Lung (tissue), 12 donors: ENCODE data around the gene MARK3. TPM values are rescaled to one million over a fixed set of nuclear protein-coding genes. Genes with fewer than 3 reads are reported as not detected.

Experiments used
- ATAC-seq: fragments of 200-7000 bp; cut with Tn5 transposase; one replicate; pipeline ENCODE4 v1.9.1; 2020; ENCODE audit warnings: moderate number of reproducible peaks; ENCODE audit not compliant: insufficient read depth, low FRiP score
- DNase-seq, 3 donors: peaks; one replicate each; pipeline ENCODE4 v3.0.0-alpha.2; 2013 to 2017
- H3K27ac ChIP-seq, 2 donors: one replicate each; pipeline ENCODE4 v1.5.1; 2013; ENCODE audit warnings: mild to moderate bottlenecking in 2 of 2, moderate library complexity in 2 of 2, control low read depth in 1 of 2, inconsistent platforms in 1 of 2, low read depth in 1 of 2, low read length in 1 of 2
- H3K27me3 ChIP-seq, 3 donors: one replicate each; pipeline ENCODE4 v1.5.1; 2013; ENCODE audit warnings: low read length in 2 of 3; ENCODE audit not compliant: control insufficient read depth in 3 of 3, insufficient read depth in 3 of 3
- H3K36me3 ChIP-seq, 4 donors: one replicate each; pipeline ENCODE4 v1.5.1; 2013; ENCODE audit warnings: low read length in 4 of 4, mild to moderate bottlenecking in 1 of 4, moderate library complexity in 1 of 4; ENCODE audit not compliant: control insufficient read depth in 4 of 4, insufficient read depth in 4 of 4
- H3K4me1 ChIP-seq, 5 donors: one replicate each; pipeline ENCODE4 v1.5.1; 2013; ENCODE audit warnings: low read length in 5 of 5, mild to moderate bottlenecking in 2 of 5, moderate library complexity in 1 of 5; ENCODE audit not compliant: control insufficient read depth in 5 of 5, insufficient read depth in 5 of 5
- H3K4me3 ChIP-seq: one replicate; pipeline ENCODE4 v1.5.1; 2013; ENCODE audit warnings: mild to moderate bottlenecking, control low read depth, moderate library complexity
- H3K9ac ChIP-seq, 2 donors: one replicate each; pipeline ENCODE4 v1.5.1; 2013; ENCODE audit warnings: low read length in 2 of 2, control low read depth in 1 of 2; ENCODE audit not compliant: insufficient read depth in 1 of 2
- H3K9me3 ChIP-seq, 4 donors: one replicate each; pipeline ENCODE4 v1.5.1; 2013; ENCODE audit warnings: low read length in 3 of 4, mild to moderate bottlenecking in 1 of 4, moderate library complexity in 1 of 4; ENCODE audit not compliant: control insufficient read depth in 4 of 4, insufficient read depth in 3 of 4
- WGBS, 2 donors: extraction: QIAGEN DNeasy Blood & Tissue Kit; methylation state at CpG; one replicate each; pipeline ENCODE4 v1.1.7; 2013; 5-methylcytosine and 5-hydroxymethylcytosine counted together
- polyA plus RNA-seq, 2 donors: library from polyadenylated mRNA; stranded (reverse); fragments of 200-250 nt; gene quantifications; one replicate each; pipeline ENCODE4 v1.2.1, GENCODE V29; 2013
- total RNA-seq, 2 donors: library from RNA; depleted of rRNA in 1 of 2; stranded (reverse); fragments of >200 nt in 1 of 2; gene quantifications; one replicate each; pipeline ENCODE4 v1.2.1, GENCODE V29; 2014 to 2021
- TF ChIP-seq, protein P1 (sequence below): IDR thresholded peaks from 2 replicates; pipeline ENCODE4 v1.5.1; 2012; ENCODE audit warnings: mild to moderate bottlenecking; ENCODE audit errors: control extremely low read depth, extremely low read depth
- donor health status: control.
- donor health status: control.
- donor health status: Bipolar disorder and iron deficiency.
- donor health status: healthy.
- donor health status: DM: yes; HTN: yes; CAD: no.

MARK3 gene
- total and polyA plus RNA-seq, 4 donors: 56.2 to 177 (median 101) TPM

DNA sequence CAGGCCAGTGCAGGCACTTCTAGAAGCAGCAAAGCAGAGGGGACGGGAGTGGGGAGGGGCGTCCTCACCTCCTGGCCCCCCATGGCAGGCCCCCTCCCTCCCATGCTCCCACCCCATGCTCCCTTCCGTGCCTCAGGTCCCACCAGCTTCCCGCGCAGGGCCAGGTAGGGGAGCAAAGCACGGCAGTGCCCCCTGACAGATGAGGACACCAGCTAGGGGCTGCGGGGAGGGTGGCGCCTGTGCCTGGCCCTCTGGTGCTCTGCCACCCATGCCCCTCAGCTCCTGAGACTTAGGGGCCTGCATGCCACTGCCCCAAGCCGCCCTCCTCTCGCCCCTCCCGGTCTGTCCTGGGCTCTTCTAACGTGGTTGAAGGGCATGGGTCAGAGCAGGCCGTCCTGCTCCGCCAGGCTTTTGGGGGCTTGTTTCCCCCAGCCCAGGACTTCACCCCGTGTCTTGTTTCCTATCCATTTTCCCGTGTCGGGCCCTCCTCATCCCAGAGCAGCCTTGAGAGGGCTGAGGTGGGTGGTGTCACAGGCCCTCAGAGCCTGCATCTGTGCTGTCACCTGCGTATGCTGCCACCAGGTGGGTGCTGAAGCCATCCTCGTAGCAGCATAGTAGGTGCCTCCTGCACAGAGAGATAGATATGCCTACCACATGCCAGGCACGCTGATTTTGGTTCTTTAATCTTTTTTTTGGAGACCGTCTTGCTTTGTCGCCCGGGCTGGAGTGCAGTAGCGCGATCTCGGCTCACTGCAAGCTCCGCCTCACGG is 154.0 kb downstream of the MARK3 start:
- Histone ChIP-seq H3K36me3 (peaks cover 0 to 18% (median 0%) of the 10 kb centered on the region in 4 donors), H3K27me3 (no peaks in the 10 kb centered on the region), H3K9me3 (no peaks in the 10 kb centered on the region), H3K9ac (no peak overlapping the region), H3K4me3 (no peak overlapping the region), H3K4me1 (peaks cover 4 to 44% (median 34%) of the 10 kb centered on the region in 5 donors), H3K27ac (peak overlapping the region in 1 of 2 donors; percentile 78)
- no peak for ATAC-seq
- TF ChIP-seq, protein P1, sequence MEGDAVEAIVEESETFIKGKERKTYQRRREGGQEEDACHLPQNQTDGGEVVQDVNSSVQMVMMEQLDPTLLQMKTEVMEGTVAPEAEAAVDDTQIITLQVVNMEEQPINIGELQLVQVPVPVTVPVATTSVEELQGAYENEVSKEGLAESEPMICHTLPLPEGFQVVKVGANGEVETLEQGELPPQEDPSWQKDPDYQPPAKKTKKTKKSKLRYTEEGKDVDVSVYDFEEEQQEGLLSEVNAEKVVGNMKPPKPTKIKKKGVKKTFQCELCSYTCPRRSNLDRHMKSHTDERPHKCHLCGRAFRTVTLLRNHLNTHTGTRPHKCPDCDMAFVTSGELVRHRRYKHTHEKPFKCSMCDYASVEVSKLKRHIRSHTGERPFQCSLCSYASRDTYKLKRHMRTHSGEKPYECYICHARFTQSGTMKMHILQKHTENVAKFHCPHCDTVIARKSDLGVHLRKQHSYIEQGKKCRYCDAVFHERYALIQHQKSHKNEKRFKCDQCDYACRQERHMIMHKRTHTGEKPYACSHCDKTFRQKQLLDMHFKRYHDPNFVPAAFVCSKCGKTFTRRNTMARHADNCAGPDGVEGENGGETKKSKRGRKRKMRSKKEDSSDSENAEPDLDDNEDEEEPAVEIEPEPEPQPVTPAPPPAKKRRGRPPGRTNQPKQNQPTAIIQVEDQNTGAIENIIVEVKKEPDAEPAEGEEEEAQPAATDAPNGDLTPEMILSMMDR: no peak
- DNase-seq: no peak
- WGBS, 2 donors: 66 to 70% methylated on average over 26 to 28 of the region's 28 CpGs

DNA sequence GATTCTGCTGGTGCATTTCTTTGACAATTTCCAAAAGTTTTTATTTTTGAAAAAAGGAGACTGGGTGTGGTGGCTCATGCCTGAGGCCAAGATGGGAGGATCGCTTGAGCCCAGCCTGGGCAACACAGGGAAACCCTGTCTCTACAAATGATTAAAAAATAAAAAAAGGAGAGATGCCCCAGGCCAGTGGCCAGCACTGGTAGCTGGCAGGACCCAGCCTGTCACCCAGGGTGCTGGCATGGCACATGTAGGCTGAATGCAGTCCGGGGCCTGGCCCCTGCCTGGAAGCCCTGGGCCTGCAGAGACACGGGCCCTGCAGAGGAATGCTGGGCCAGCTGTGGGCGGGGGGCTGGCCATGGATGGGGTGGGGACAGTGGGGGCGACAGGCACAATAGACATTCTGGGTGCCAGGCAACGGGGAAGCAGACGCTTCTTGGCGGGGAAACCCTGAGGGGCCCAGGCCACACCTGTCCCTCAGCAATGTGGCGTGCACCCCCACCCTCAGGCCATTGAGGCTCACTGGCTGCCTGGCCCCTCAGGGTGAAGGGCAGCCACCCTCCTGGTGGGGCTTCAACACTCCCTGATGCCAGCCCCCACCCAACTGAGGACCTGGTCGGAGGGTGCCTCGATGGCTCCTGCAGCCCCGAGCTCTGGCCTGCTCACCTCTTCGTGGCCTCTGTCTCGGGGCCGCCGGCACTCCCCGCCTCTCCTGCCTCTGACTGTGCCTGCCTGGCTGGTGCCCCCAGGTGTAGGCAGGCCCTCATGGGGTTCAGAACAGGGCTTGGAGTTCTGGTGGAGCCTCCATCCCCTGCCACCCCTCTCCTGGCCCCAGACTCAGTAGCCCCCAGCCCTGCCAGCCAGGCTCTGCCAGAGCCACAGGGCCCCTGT is 155.8 kb downstream of the MARK3 start:
- Histone ChIP-seq H3K27ac (peak overlapping the region in 1 of 2 donors; percentile 90), H3K4me3 (no peak overlapping the region), H3K4me1 (peaks cover 4 to 50% (median 38%) of the 10 kb centered on the region in 5 donors), H3K27me3 (no peaks in the 10 kb centered on the region), H3K9ac (no peak overlapping the region), H3K36me3 (peaks cover 0 to 2% (median 0%) of the 10 kb centered on the region in 4 donors), H3K9me3 (no peaks in the 10 kb centered on the region)
- WGBS, 2 donors: 58 to 75% methylated on average over 17 of the region's 17 CpGs
- ATAC-seq (no peak), DNase-seq (no peak)
- TF ChIP-seq, protein P1: no peak

DNA sequence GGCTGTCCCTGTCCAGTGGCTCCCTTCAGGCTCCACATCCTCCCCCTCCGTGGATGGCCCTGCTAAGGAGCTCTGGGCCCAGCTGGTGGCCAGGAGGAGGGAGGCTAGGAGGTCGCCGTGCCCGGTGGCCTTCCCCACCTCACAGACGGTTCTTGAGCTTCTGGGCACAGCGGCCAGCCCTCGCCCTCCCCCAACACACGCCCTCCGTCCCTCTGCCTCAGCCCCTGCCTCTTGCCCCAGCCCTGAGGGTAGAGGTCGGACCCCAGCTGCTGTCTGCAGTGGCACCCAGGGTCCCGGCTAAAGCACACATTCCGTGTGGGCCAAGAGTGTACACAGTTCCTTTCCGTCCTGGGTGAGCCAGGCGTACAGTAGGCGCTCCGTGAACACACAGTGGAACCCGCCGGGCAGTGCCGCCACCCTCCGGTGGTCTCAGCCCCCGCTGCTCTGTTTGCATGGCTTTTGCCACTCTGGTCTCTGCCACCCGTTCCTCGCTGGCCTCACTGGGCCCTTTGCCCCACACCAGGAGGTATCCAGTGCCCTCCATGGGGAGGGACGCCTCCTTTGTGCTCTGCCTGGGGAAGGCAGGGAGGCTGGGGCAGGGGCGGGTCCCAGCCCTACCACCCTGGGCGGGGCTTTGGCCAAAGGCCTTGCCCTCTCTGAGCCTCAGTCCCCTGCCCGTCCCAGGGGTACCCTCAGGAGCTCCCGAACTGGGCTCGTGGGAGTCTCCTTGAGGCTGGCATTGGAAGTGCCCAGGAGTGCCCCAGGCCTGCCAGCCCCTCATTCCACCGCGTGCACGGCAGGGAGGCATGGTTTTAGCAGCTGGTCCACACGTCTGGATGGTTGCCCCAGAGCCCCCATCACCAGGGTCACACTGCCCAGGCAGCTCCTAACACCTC is 156.7 kb downstream of the MARK3 start:
- no peaks in the 10 kb centered on the region for H3K9me3 ChIP-seq
- H3K9ac ChIP-seq: no peak overlapping the region
- H3K36me3 ChIP-seq: no peaks in the 10 kb centered on the region
- H3K4me3 ChIP-seq: no peak overlapping the region
- no peaks in the 10 kb centered on the region for H3K27me3 ChIP-seq
- peaks cover 4 to 50% (median 38%) of the 10 kb centered on the region in 5 donors for H3K4me1 ChIP-seq
- TF ChIP-seq, protein P1: no peak
- 65 to 75% methylated on average over 33 of the region's 33 CpGs for WGBS, 2 donors
- ATAC-seq: no peak
- H3K27ac ChIP-seq: peak overlapping the region in 1 of 2 donors; percentile 90
- peak in 1 of 3 donors; percentile 22 for DNase-seq
